GM19395 (cell line): ENCODE measurements around the gene KIF13A.
"Not testable (repeated sequence)": the region's sequence is repeated elsewhere in the genome, so short reads cannot be mapped to it uniquely, and the experiment has no call there.

Source experiments
- ATAC-seq: cut with Tn5 transposase; IDR thresholded peaks from one replicate; pipeline ENCODE4 v1.9.1; 2021; ENCODE audit warnings: mild to moderate bottlenecking, moderate library complexity; ENCODE audit not compliant: unreplicated experiment

The KIF13A gene

GRCh38 chr6:17987447-17987696 is at the start of gene KIF13A:
Gene KIF13A (minus strand): TSS chr6:17987635. CDS start chr6:17987463, 172 bp downstream.
- ATAC-seq = no peak

GRCh38 chr6:18036781-18037180 is 49.3 kb upstream of the KIF13A start:
- no peak for ATAC-seq

- no peak for ATAC-seq
Measured at GRCh38 chr6:18035330-18035854, 48.0 kb upstream of the KIF13A start.

- no peak for ATAC-seq
Measured at GRCh38 chr6:18034798-18035202, 47.4 kb upstream of the KIF13A start.

GRCh38 chr6:18031680-18032256 is 44.3 kb upstream of the KIF13A start:
- ATAC-seq = no peak

DNA sequence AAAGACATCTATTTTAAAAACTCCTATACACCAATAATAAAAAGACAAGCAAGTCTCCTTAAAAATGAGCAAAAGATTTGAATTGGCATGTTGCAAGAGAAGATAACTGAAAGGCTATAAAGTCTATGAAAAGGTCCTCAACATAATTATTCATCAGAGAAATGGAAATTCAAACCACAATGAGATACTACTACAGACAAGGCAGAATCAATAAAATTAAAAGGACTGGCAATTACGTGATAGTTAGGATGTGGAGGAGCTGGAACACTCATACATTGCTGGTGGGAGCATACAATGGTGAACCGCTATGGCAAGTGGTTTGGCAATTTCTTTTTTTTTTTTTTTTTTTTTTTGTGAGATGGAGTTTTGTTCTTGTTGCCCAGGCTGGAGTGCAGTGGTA is 43.8 kb upstream of the KIF13A start:
- ATAC-seq = no peak

- no peak for ATAC-seq
Measured at GRCh38 chr6:18028332-18028731, 40.9 kb upstream of the KIF13A start.

DNA sequence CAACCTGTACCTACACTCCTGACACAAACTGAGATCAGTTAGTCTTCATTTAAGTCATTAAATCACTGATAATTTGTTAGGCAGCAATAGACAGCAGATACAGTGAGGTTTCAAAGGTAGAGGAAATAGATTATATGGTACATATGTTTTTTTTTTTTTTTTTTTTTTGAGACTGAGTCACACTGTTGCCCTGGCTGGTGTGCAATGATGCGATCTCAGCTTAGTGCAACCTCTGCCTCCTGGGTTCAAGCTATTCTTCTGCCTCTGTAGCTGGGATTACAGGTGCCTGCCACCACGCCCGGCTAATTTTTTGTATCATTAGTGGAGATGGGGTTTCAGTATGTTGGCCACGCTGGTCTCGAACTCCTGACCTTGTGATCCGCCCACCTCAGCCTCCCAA is 38.2 kb upstream of the KIF13A start:
- no peak for ATAC-seq

GRCh38 chr6:18024876-18025275 is 37.4 kb upstream of the KIF13A start:
- no peak for ATAC-seq

DNA sequence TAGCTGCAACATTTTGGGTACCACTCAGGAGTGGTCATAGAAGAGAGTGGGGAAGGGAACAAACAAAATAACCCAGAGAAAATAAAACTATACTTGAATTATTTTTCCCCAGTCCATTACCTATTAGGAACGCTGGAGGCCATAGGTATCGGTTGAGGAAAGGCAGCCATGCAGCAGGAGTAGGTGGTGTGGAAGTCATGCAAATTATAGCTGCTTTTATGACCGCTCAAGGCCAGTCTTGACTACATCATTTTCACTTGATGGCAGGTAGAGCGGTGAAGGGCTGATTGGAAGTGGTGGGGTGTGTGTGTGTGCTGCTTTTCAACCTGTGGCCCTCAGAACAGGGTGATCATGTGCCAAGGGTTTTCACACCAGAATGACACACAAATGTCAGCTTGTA is 36.5 kb upstream of the KIF13A start:
- ATAC-seq = no peak

DNA sequence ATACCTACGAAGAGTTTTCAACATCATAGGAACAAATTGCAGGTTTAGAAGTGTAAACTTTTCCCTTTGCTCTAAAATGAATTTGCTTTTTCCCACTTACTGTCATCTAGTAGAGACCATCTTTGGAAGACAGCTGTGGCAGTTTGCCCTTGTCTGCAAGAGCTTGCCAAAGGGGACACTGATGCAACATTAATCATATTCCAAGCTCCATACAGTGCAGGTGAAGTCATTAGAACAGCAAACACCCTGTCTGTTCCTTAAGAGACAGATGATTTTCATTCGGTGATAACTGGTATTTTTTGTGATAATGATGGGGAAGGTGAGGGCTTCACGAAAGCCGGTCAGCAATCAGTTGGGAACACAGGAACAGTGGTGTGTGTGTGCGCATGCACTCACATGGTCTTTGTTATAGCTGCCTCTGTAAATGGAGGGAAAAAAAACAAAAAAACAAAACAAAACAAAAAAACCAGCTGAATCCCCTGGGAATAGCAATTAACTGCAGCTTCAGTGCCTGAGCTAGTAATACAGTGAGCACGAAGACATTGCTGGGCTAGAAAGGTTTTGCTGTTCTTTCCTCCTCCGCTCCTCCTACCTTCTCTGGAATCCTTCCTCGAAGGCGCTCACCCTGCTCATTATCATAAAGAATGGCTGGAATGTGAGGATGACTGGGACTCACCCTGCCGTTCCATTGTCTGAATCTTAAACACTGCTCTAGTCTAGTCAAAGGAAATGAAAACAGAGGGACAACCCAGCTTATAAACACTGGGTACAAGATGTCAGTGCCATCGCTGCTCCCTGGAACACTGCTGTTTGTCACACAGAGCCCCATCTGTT is 35.2 kb upstream of the KIF13A start:
- no peak for ATAC-seq

DNA sequence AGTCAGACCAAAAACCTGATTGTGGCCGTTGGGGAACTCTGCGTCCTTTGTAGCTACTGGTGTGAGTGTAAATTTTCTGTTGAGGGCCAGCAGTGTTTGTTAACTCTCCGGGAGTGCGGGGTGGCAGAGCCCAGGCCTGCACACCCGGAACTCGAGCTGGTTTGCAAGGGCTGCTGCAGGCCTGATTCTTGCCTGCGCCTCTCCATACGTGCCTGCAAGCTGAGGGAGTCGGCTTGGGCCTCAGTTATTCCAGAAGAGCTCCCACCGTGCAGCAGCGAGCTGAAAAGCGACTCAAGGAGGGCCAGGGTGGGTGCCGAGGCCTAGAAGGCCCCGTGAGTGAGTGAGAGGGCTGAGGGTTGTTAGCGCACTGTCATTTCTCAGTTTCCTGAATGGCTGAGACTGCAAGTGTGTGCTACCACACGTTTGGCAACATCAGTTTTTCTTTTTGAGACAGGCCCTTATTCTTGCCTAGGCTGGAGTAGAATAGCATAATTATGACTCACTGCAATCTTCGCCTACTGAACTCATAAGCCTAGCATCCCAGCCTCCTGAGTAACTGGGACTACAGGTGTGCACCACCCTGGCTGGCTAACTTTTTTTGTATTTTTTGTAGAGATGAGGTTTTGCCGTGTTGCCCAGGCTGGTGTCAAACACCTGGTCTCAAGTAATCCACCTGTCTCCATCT is 33.9 kb upstream of the KIF13A start:
- ATAC-seq = no peak

GRCh38 chr6:18020545-18020944 is 33.1 kb upstream of the KIF13A start:
- not testable (repeated sequence) for ATAC-seq

DNA sequence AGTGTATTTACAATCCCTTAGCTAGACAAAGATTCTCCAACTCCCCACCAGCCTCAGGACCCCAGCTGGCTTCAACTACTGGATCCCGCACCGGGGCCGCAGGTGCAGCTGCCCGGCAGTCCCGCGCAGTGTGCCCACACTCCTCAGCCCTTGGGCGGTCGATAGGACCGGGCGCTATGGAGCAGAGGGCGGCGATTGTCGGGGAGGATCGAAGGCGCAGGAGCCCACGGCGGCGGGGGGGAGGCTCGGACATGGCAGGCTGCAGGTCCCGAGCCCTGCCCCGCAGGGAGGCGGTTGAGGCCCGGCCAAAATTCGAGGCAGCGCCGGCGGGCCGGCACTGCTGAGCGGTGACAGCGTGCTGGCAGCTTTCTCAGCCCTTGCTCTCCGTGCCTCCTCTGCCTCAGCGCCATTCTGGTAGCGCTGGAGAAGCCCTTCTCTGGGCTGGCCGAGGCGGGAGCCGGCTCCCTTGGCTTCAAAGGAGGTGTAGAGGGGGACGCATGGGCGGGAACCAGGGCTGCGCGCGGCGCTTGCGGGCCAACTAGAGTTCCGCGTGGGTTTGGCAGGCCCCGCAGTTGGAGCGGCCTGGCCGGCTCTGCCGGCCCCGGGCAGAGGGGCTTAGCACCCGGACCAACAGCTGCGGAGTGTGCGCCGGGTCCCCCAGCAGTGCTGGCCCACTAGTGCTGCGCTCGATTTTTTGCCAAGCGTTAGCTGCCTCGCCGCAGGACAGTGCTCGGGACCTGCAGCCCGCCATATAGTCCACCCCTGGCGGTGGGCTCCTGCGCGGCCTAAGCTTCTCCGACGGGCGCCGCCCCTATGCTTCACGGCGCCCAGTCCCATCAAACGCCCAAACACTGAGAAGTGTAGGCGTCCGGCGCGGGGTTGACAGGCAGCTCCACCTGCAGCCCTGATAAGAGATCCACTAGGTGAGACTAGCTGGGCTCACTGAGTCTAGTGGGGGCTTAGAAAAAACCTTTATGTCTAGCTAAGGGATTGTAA is 32.4 kb upstream of the KIF13A start:
- no peak for ATAC-seq

DNA sequence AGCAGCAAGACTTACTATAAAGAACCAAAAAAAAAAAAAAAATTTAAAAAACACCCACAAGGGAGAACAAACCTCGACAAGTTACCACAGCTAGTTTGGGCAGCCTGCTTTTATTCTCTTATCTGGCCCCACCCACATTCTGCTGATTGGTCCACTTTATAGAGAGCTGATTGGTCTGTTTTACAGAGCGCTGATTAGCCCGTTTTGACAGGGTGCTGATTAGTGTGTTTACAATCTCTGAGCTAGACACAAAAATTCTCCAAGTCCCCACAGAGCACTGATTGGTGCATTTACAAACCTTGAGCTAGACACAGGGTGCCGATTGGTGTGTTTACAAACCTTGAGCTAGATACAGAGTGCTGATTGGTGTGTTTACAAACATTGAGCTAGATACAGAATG is 31.7 kb upstream of the KIF13A start:
- not testable (repeated sequence) for ATAC-seq

GRCh38 chr6:18016698-18017097 is 29.3 kb upstream of the KIF13A start:
- no peak for ATAC-seq

GRCh38 chr6:18016133-18016532 is 28.7 kb upstream of the KIF13A start:
- ATAC-seq = no peak

- no peak for ATAC-seq
Measured at GRCh38 chr6:18011287-18011686, 23.9 kb upstream of the KIF13A start.

GRCh38 chr6:18010540-18010939 is 23.1 kb upstream of the KIF13A start:
- ATAC-seq = not testable (repeated sequence)

DNA sequence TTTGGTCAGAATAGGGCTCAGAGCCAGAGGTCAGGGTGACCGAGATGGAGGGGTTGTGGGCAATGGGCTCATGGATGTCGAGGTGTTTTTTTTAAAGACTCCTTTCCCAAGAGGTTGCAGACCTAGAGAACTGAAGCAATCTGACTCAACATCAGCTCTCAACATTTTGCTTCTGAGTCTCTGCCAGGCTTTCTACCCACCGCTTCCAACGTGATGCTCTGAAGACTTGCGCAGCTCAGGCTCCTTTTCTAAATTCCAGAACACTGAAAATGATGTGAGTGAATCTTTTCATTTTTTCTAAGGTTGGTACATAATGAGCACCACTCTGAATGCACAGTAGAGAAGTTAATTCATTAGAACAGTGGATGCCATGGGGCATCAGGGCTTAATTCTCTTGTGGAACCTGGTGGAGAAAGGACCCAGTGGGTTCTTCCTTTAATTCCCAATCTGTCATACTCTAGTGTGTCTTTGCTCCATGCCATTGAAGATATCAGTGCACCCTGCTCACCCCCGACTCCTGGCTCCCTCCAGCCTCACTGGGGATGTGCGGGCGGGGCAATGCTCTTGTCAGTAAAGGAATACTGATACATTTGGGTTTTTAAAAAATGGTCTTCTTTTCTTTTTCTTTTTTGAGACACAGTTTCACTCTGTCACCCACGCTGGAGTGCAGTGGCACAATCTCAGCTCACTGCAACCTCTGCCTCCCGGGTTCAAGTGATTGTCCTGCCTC is 17.0 kb upstream of the KIF13A start:
- ATAC-seq = no peak
